NCI-H2171 (cell line): ENCODE measurements around the gene SH3PXD2A.
"Not testable (repeated sequence)": the region's sequence is repeated elsewhere in the genome, so short reads cannot be mapped to it uniquely, and the experiment has no call there.

Experiments used
- DNase-seq: peaks from one replicate; lab custom pipeline; 2025; lab: John Stamatoyannopoulos, UW

The SH3PXD2A gene

GRCh38 chr10:103620891-103621782, 234.2 kb downstream of the SH3PXD2A start:
- no peak for DNase-seq

GRCh38 chr10:103620352-103620740, 235.0 kb downstream of the SH3PXD2A start:
- DNase-seq = no peak

GRCh38 chr10:103619424-103620351, 235.7 kb downstream of the SH3PXD2A start:
- no peak for DNase-seq

GRCh38 chr10:103618575-103619423, 236.6 kb downstream of the SH3PXD2A start:
- no peak for DNase-seq

- DNase-seq = no peak
These were observed 237.6 kb downstream of the SH3PXD2A start for GRCh38 chr10:103617602-103618385.

- DNase-seq = no peak
These were observed 238.4 kb downstream of the SH3PXD2A start for GRCh38 chr10:103616705-103617601.

- DNase-seq = no peak
These were observed 240.8 kb downstream of the SH3PXD2A start for GRCh38 chr10:103614306-103615158.

- no peak for DNase-seq
These were observed 241.8 kb downstream of the SH3PXD2A start for GRCh38 chr10:103613616-103614015.

- DNase-seq = no peak
These were observed 242.7 kb downstream of the SH3PXD2A start for GRCh38 chr10:103612462-103613365.

- DNase-seq = no peak
These were observed 244.4 kb downstream of the SH3PXD2A start for GRCh38 chr10:103610921-103611511.

- DNase-seq = no peak
These were observed 245.3 kb downstream of the SH3PXD2A start for GRCh38 chr10:103610083-103610472.

- DNase-seq = no peak
These were observed 245.9 kb downstream of the SH3PXD2A start for GRCh38 chr10:103609231-103610082.

- not testable (repeated sequence) for DNase-seq
These were observed 247.3 kb downstream of the SH3PXD2A start for GRCh38 chr10:103608056-103608455.

- DNase-seq = not testable (repeated sequence)
These were observed 248.3 kb downstream of the SH3PXD2A start for GRCh38 chr10:103607051-103607450.

GRCh38 chr10:103606097-103606438, 249.3 kb downstream of the SH3PXD2A start:
- not testable (repeated sequence) for DNase-seq

- no peak for DNase-seq
These were observed 249.8 kb downstream of the SH3PXD2A start for GRCh38 chr10:103605359-103606096.
